GM23248 (cell line): ENCODE results near the gene RHEB.

ENCODE experiments used
- EZH2 ChIP-seq: fragments of 200-600 bp; sonication (generic); IDR thresholded peaks from 2 replicates; pipeline ENCODE4 v1.6.1; 2018; ENCODE audit warnings: antibody characterized with exemption, mild to moderate bottlenecking; ENCODE audit not compliant: insufficient read depth, poor library complexity, severe bottlenecking
- EZH2phosphoT487 ChIP-seq: fragments of 200-600 bp; sonication (generic); IDR thresholded peaks from 2 replicates; pipeline ENCODE4 v1.6.1; 2018; ENCODE audit warnings: antibody characterized with exemption, moderate library complexity, mild to moderate bottlenecking, low read depth; ENCODE audit not compliant: insufficient read depth

GRCh38 chr7:151447312-151447711 lies 72.4 kb downstream of the RHEB start:
- no peak for TF ChIP-seq EZH2
- no peak for TF ChIP-seq EZH2phosphoT487
